GM21381 (cell line): ENCODE measurements around the gene CRAT.

Experiments
- ATAC-seq: cut with Tn5 transposase; IDR thresholded peaks from one replicate; pipeline ENCODE4 v1.9.1; 2021; ENCODE audit warnings: mild to moderate bottlenecking, moderate library complexity; ENCODE audit not compliant: unreplicated experiment

Gene CRAT

GRCh38 chr9:129111528-129112151 lies 1.0 kb upstream of the CRAT start:
- ATAC-seq: peak; percentile 28

- ATAC-seq: no peak
Measured at GRCh38 chr9:129109952-129110739, 447 bp downstream of the CRAT start.

- ATAC-seq: no peak
Measured at GRCh38 chr9:129109537-129109903, 1.1 kb downstream of the CRAT start.

GRCh38 chr9:129108805-129109536 lies 1.6 kb downstream of the CRAT start:
- no peak for ATAC-seq

GRCh38 chr9:129108083-129108804 lies 2.3 kb downstream of the CRAT start:
- no peak for ATAC-seq

GRCh38 chr9:129107651-129108050 lies 2.9 kb downstream of the CRAT start:
- ATAC-seq: no peak

GRCh38 chr9:129105857-129106694 lies 4.5 kb downstream of the CRAT start:
- no peak for ATAC-seq

- no peak for ATAC-seq
Measured at GRCh38 chr9:129104051-129104450, 6.5 kb downstream of the CRAT start.

- ATAC-seq: no peak
Measured at GRCh38 chr9:129103595-129103965, 7.0 kb downstream of the CRAT start.

GRCh38 chr9:129102791-129103594 lies 7.6 kb downstream of the CRAT start:
- no peak for ATAC-seq

GRCh38 chr9:129102095-129102525 lies 8.5 kb downstream of the CRAT start:
- ATAC-seq: no peak

GRCh38 chr9:129101279-129101678 lies 9.3 kb downstream of the CRAT start:
- no peak for ATAC-seq

GRCh38 chr9:129100383-129101169 lies 10.0 kb downstream of the CRAT start:
- ATAC-seq: no peak

GRCh38 chr9:129098328-129098727 lies 12.3 kb downstream of the CRAT start:
- no peak for ATAC-seq

GRCh38 chr9:129097671-129098306 lies 12.8 kb downstream of the CRAT start:
- no peak for ATAC-seq

- no peak for ATAC-seq
Measured at GRCh38 chr9:129095908-129096307, 14.7 kb downstream of the CRAT start.

- no peak for ATAC-seq
Measured at GRCh38 chr9:129095170-129095667, 15.4 kb downstream of the CRAT start.
